ENCODE data around the gene THSD4. TPM values are rescaled to one million over a fixed set of nuclear protein-coding genes. Genes with fewer than 3 reads are reported as not detected.

THSD4 gene
- total RNA-seq, 1 donor from 2014 or later = 1.4 TPM

GRCh38 chr15:71323584-71323983, 208.3 kb downstream of the THSD4 start:
- H3K4me1 Mint-ChIP-seq = no peaks in the 10 kb centered on the region
- TF ChIP-seq, protein P1, sequence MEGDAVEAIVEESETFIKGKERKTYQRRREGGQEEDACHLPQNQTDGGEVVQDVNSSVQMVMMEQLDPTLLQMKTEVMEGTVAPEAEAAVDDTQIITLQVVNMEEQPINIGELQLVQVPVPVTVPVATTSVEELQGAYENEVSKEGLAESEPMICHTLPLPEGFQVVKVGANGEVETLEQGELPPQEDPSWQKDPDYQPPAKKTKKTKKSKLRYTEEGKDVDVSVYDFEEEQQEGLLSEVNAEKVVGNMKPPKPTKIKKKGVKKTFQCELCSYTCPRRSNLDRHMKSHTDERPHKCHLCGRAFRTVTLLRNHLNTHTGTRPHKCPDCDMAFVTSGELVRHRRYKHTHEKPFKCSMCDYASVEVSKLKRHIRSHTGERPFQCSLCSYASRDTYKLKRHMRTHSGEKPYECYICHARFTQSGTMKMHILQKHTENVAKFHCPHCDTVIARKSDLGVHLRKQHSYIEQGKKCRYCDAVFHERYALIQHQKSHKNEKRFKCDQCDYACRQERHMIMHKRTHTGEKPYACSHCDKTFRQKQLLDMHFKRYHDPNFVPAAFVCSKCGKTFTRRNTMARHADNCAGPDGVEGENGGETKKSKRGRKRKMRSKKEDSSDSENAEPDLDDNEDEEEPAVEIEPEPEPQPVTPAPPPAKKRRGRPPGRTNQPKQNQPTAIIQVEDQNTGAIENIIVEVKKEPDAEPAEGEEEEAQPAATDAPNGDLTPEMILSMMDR (conservative IDR thresholded peaks at IDR 0.05) = no peak
- H3K4me3 Mint-ChIP-seq = no peak overlapping the region
- no peak for DNase-seq (ENCODE audit: low read depth, low spot score)
- H3K27ac Mint-ChIP-seq (ENCODE audit: unreplicated experiment) = no peak overlapping the region
- H3K27me3 Mint-ChIP-seq (ENCODE audit: low read depth) = no peaks in the 10 kb centered on the region
- H3K9me3 Mint-ChIP-seq = no peaks in the 10 kb centered on the region
- no peaks in the 10 kb centered on the region for H3K36me3 Mint-ChIP-seq (ENCODE audit: low read depth)

GRCh38 chr15:71325481-71325880, 210.2 kb downstream of the THSD4 start:
- Mint-ChIP-seq H3K27ac (ENCODE audit: unreplicated experiment) (no peak overlapping the region), H3K4me3 (no peak overlapping the region)

GRCh38 chr15:71328453-71328852, 213.2 kb downstream of the THSD4 start:
- Mint-ChIP-seq H3K36me3 (ENCODE audit: low read depth) (no peaks in the 10 kb centered on the region), H3K27ac (ENCODE audit: unreplicated experiment) (no peak overlapping the region), H3K4me3 (no peak overlapping the region), H3K4me1 (no peaks in the 10 kb centered on the region), H3K27me3 (ENCODE audit: low read depth) (no peaks in the 10 kb centered on the region), H3K9me3 (no peaks in the 10 kb centered on the region)
- TF ChIP-seq, protein P1 (conservative IDR thresholded peaks at IDR 0.05) = no peak
- no peak for DNase-seq (ENCODE audit: low read depth, low spot score)

More at GRCh38 chr15:71325481-71325880, 210.2 kb downstream of the THSD4 start:
- Mint-ChIP-seq H3K27me3 (ENCODE audit: low read depth) (no peaks in the 10 kb centered on the region), H3K36me3 (ENCODE audit: low read depth) (no peaks in the 10 kb centered on the region), H3K9me3 (no peaks in the 10 kb centered on the region), H3K4me1 (no peaks in the 10 kb centered on the region)
- DNase-seq (ENCODE audit: low read depth, low spot score) = no peak
- TF ChIP-seq, protein P1 (conservative IDR thresholded peaks at IDR 0.05) = no peak

- H3K27ac Mint-ChIP-seq (ENCODE audit: unreplicated experiment) = no peak overlapping the region
- H3K36me3 Mint-ChIP-seq (ENCODE audit: low read depth) = no peaks in the 10 kb centered on the region
- H3K27me3 Mint-ChIP-seq (ENCODE audit: low read depth) = no peaks in the 10 kb centered on the region
Observed at GRCh38 chr15:71329041-71329440, 213.8 kb downstream of the THSD4 start.

DNA sequence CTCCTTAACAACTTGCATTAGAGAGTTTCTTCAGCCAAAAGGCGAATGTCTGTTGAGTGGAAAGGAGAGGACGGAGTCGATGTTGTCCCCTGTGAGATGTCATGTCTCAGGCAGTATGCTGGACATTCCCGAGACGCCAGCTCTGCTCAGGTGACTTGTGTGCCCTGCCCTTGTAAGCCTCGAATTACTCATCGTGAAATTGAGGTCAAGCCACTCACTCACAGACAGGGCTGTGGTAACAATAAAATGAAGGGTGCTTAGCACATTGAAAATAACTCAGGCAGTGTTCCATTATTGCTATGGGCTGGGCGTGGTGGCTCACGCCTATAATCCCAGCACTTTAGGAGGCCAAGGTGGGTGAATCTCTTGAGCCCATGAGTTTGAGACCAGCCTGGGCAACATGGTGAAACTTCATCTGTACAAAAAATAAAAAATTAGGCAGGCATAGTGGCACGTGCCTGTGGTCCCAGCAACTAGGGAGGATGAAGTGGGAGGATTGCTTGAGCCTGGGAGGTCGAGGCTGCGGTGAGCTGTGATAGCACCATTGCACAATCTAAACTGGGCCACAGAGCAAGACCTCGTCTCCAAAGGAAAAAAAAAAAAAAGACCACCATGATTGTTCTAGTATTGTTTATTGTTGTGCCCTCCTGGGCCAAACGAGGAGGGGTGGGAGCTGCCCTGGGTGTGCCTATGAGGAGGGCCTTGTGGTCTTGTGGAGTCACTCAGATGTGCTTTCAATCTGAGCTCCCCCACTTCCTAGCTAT, 214.4 kb downstream of the THSD4 start:
- Mint-ChIP-seq H3K9me3 (no peaks in the 10 kb centered on the region), H3K27ac (ENCODE audit: unreplicated experiment) (no peak overlapping the region), H3K36me3 (ENCODE audit: low read depth) (no peaks in the 10 kb centered on the region), H3K4me1 (no peaks in the 10 kb centered on the region), H3K4me3 (no peak overlapping the region), H3K27me3 (ENCODE audit: low read depth) (no peaks in the 10 kb centered on the region)
- TF ChIP-seq, protein P1 (conservative IDR thresholded peaks at IDR 0.05) = no peak
- DNase-seq (ENCODE audit: low read depth, low spot score) = no peak

More at GRCh38 chr15:71329041-71329440, 213.8 kb downstream of the THSD4 start:
- H3K4me1 Mint-ChIP-seq = no peaks in the 10 kb centered on the region
- no peaks in the 10 kb centered on the region for H3K9me3 Mint-ChIP-seq
- TF ChIP-seq, protein P1 (conservative IDR thresholded peaks at IDR 0.05) = no peak
- no peak for DNase-seq (ENCODE audit: low read depth, low spot score)
- no peak overlapping the region for H3K4me3 Mint-ChIP-seq
